ENCODE results near the gene FANCI.
A peak's percentile ranks its signal among the peaks of the same experiment; 100 is the strongest.

FANCI gene

DNA sequence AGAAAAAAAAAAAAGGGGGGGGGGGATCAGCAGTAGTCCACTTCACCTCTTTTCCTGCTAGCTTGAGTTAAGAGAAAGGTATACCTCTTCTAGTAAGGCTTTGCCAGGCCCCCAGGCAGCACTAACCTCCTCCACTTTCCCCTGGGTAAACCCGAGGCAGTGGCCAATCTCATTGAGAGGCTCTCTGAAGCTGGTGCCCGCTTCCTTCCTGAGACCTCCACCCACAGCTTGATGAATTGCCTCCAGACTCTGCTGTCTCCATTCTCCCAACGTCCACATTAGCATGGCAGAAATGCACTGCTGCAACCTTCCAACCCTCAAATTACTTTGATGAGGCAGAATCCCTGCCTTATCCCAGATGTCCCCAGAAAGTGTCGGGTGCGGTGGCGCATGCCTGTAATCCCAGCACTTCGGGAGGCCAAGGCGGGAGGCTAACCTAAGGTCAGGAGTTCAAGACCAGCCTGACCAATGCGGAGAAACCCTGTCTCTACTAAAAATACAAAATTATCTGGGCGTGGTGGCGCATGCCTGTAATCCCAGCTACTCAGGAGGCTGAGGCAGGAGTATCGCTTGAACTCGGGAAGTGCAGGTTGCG lies 37.7 kb upstream of the FANCI start:
- DNase-seq (ENCODE audit: low read depth) = no peak
- H3K4me3 ChIP-seq (ENCODE audit: low read depth, low read length) = no peak overlapping the region
- TF ChIP-seq, protein P1, sequence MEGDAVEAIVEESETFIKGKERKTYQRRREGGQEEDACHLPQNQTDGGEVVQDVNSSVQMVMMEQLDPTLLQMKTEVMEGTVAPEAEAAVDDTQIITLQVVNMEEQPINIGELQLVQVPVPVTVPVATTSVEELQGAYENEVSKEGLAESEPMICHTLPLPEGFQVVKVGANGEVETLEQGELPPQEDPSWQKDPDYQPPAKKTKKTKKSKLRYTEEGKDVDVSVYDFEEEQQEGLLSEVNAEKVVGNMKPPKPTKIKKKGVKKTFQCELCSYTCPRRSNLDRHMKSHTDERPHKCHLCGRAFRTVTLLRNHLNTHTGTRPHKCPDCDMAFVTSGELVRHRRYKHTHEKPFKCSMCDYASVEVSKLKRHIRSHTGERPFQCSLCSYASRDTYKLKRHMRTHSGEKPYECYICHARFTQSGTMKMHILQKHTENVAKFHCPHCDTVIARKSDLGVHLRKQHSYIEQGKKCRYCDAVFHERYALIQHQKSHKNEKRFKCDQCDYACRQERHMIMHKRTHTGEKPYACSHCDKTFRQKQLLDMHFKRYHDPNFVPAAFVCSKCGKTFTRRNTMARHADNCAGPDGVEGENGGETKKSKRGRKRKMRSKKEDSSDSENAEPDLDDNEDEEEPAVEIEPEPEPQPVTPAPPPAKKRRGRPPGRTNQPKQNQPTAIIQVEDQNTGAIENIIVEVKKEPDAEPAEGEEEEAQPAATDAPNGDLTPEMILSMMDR (IDR thresholded peaks at IDR 0.05; ENCODE audit: low read depth, low read length, missing control alignments) = no peak
- in situ Hi-C loops (cut with HindIII; ENCODE audit: low sequenced_read_pairs) = no loop called here

DNA sequence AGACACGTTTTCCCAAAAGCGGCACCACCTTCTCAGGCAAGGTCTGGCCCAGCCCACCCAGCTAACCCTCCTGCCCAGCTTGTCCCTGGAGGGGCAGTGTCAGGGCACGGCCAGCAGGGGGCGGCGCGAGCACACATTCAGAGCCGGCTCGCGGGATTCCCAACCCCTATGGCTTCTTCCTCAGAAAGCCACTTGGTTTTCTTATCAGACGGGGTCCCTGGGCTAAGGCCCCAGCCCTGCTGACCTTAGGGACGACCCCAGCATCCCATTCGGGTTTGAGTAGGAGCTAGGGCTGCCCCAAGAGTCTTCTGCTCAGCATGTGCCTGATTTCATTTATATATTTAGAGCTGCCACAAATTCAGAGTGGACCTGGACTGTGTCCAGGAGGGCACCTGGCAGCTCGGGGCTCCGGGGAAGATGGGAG lies 36.9 kb upstream of the FANCI start:
- DNase-seq (ENCODE audit: low read depth) = peak; percentile 40
- TF ChIP-seq, protein P1 (IDR thresholded peaks at IDR 0.05; ENCODE audit: low read depth, low read length, missing control alignments) = peak; percentile 97
- no peak overlapping the region for H3K4me3 ChIP-seq (ENCODE audit: low read depth, low read length)
- in situ Hi-C loops (cut with HindIII; ENCODE audit: low sequenced_read_pairs) = no loop called here

DNA sequence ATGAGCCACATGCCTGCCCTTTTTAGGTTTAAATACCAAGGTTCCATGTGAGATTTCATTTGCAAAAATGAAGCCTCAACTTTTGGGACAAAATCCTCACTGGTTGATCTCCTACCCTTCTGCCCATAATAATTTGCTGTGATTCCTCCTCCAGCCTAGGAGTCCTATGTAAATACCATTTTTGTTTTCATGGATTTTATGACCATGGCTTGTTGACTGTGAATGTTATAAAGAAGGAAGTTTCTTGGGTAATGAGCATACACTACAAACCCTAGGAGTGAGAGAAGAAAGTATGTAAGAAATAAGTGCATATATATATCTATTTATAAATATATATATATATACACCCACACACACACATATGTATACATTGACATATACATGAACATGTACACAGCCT lies 35.5 kb upstream of the FANCI start:
- H3K4me3 ChIP-seq (ENCODE audit: low read depth, low read length) = no peak overlapping the region
- in situ Hi-C loops (cut with HindIII; ENCODE audit: low sequenced_read_pairs) = no loop called here
- DNase-seq (ENCODE audit: low read depth) = no peak
- TF ChIP-seq, protein P1 (IDR thresholded peaks at IDR 0.05; ENCODE audit: low read depth, low read length, missing control alignments) = no peak

DNA sequence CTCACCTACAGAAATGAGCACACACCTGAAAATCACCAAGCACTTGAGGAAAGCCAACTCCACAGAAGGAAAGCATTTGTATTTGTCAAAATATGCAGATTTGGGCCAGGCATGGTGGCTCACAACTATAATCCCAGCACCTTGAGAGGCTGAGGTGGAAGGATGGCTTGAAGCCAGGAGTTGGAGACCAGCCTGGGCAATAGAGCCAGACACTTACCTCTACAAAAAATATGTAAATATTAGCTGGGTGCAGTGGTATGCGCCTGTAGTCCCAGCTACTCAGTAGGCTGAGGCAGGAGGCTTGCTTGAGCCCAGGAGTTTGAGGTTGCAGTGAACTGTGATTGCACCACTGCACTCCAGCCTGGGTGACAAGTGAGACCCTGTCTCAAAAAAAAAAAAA lies 34.7 kb upstream of the FANCI start:
- no peak for DNase-seq (ENCODE audit: low read depth)
- in situ Hi-C loops (cut with HindIII; ENCODE audit: low sequenced_read_pairs) = no loop called here
- TF ChIP-seq, protein P1 (IDR thresholded peaks at IDR 0.05; ENCODE audit: low read depth, low read length, missing control alignments) = no peak
- H3K4me3 ChIP-seq (ENCODE audit: low read depth, low read length) = no peak overlapping the region

DNA sequence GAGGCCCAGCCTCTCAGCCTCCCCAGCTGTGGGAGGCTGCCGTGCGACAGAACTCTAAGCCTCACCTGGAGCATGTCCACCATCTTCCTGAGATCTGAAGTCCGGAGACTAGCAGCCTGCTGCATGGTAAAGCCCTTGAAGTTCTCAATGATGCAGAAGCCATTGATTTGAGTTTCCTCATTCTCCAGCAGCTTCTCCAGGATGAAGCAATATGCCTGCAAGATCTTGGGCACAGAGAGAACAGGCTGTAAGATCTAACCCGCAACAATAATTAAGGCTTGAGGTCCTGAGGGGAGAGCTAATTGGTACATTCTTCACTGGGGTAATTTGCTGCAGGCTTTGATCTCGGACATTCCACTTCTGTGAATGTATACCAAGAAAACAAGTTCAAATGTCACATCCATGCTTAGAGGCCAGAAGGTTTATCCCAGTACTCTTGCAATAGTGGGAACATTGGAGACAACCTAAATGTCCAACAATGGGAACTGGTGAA lies 32.1 kb upstream of the FANCI start:
- no peak for DNase-seq (ENCODE audit: low read depth)
- TF ChIP-seq, protein P1 (IDR thresholded peaks at IDR 0.05; ENCODE audit: low read depth, low read length, missing control alignments) = no peak
- in situ Hi-C loops (cut with HindIII; ENCODE audit: low sequenced_read_pairs) = no loop called here
- no peak overlapping the region for H3K4me3 ChIP-seq (ENCODE audit: low read depth, low read length)

DNA sequence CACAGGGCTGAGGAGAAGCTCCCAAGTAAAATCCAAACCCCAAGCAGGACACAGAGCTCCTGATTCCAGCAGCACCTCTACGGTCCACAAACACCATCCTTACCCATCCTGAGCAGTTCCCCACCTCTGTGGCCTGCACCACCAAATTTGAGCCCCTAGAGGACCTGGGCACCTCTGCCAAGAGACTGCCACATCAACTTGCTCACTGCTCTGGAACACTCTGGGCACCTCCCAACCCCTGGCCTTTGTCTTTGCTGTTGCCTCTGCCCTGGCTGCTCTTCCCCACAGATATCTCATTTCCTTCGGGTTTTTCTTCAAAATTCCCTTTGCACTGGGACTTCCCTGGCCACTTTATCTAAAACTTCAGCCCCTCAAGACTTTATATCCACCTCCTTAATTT lies 28.2 kb upstream of the FANCI start:
- no peak overlapping the region for H3K4me3 ChIP-seq (ENCODE audit: low read depth, low read length)
- no peak for DNase-seq (ENCODE audit: low read depth)
- TF ChIP-seq, protein P1 (IDR thresholded peaks at IDR 0.05; ENCODE audit: low read depth, low read length, missing control alignments) = no peak
- in situ Hi-C loops (cut with HindIII; ENCODE audit: low sequenced_read_pairs) = loop anchor here (5.0 kb wide), 1 partner anchor 77 kb away; no protein-coding TSS in a partner anchor
